NCI-H146 (cell line): ENCODE measurements around the gene HACD1.
"Not testable (repeated sequence)": the region's sequence is repeated elsewhere in the genome, so short reads cannot be mapped to it uniquely, and the experiment has no call there.

Source experiments
- DNase-seq: peaks from one replicate; lab custom pipeline; 2025; lab: John Stamatoyannopoulos, UW

HACD1 gene

GRCh38 chr10:17643339-17643754 lies 26.2 kb upstream of the HACD1 start:
- DNase-seq: peak; percentile 94

DNA sequence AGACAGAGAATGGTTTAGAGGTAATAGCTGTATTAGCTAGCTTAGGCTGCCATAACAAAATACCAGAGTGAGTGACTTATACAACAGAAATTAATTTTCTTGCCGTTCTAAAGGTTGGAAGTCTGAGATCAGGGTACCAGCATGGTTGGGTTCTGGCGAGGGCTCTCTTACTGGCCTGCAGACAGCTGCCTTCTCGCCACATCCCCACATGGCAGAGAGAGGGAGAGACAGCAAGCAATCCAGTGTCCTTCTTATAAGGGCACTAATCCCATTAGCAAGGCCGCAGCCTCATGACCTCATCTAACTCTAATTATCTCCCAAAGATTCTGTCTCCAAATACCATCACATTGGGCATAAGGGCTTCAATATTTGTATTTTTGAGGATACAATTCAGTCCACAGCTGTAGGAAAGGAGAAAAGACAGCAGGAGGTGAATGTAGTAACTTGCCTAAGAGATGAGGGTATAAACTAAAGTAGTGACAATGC lies 23.2 kb upstream of the HACD1 start:
- DNase-seq: no peak

GRCh38 chr10:17637869-17638268 lies 20.7 kb upstream of the HACD1 start:
- DNase-seq: no peak

- no peak for DNase-seq
Measured at GRCh38 chr10:17633353-17633752, 16.2 kb upstream of the HACD1 start.

DNA sequence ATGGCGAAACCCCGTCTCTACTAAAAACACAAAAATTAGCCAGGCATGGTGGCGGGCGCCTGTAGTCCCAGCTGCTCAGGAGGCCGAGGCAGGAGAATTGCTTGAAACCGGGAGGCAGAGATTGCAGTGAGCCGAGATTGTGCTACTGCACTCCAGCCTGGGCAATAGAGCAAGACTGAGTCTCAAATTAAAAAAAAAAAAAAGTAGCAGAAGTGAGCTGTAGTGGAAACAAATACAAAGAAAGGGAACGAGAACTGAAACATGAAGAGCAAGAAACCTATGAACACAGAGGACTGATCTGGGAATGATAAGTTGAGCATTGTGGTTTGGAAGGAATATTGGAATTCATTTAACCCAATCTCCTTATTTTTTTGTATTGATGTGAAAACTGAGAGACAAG lies 15.4 kb upstream of the HACD1 start:
- DNase-seq: not testable (repeated sequence)

DNA sequence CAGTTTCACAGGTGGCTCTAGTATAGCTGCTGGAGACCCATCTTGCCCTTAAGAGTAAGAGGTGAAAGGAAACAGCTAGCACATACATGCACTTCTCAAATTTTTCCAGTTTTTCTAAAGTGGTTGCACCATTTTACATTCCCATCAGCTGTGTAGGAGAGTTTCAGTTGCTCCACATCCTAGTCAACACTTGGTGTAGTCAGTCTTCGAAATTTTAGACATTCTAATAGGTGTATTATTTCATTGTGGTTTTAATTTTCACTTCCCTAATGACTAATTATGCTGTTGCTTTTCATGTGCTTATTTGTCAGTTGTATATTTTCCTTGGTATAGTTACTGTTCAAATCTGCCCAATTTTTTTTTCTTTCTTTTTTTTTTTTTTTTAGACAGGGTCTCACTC lies 9.5 kb upstream of the HACD1 start:
- no peak for DNase-seq

DNA sequence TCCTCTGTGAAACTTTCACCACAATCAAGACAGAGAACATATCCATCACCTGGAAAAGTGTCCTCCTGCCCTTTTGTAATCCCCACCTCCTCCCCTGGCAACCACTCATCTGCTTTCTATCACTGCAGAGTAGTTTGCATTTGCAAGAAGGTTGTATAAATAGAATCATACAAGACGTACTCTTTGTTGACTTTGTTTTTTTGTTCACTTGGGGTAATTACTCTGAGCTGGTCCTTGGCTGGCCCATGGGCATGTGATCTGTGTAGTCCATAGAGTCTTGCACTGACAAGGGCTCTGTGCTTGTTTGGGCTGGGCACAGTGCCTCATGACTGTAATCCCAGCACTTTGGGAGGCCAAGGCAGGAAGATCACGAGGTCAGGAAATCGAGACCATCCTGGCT lies 7.8 kb upstream of the HACD1 start:
- no peak for DNase-seq

DNA sequence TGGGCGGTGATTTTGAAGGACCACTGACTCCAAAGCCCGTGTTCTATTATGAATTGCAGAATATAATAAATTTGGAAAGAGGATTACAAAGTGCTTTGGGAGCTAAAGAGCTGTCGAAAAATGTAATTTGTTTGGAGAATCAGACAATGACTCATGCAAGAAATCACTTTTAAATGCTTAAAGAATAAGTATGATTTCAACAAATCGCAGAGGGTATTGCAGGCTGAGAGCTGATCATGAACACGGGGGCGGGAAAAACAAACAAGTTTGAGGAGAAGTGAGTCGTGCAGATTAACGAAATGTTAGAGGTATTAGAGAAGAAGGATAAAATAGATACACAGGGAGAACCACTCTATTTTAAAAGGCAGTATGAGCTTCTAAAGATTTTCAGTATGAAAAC lies 4.9 kb upstream of the HACD1 start:
- DNase-seq: no peak

- peak; percentile 77 for DNase-seq
Measured at GRCh38 chr10:17616403-17617030, 657 bp downstream of the HACD1 start.

DNA sequence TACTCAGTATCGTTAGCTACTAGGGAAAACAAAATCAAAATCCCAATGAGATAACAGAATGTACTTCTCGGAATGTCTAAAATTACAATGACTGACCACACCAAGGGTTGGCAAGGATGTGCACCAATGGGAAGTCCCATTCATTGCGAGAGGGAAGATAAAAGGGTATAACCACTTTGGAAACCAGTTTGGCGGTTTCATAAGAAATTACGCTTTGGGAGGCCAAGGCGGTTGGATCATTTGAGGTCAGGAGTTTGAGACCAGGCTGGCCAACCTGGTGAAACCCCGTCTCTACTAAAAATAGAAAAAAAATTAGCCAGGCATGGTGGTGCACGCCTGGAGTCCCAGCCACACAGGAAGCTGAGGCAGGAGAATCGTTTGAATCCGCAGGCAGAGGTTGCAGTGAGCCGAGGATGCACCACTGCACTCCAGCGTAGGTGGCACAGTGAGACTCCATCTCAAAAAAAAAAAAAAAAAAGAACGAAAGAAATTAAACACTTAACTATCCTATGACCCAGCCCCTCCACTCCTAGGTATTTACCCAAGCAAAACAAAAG lies 7.6 kb downstream of the HACD1 start:
- no peak for DNase-seq

- peak; percentile 69 for DNase-seq
Measured at GRCh38 chr10:17607603-17608332, 9.4 kb downstream of the HACD1 start.

GRCh38 chr10:17607060-17607459 lies 10.1 kb downstream of the HACD1 start:
- DNase-seq: no peak

GRCh38 chr10:17606547-17607040 lies 10.6 kb downstream of the HACD1 start:
- DNase-seq: no peak

DNA sequence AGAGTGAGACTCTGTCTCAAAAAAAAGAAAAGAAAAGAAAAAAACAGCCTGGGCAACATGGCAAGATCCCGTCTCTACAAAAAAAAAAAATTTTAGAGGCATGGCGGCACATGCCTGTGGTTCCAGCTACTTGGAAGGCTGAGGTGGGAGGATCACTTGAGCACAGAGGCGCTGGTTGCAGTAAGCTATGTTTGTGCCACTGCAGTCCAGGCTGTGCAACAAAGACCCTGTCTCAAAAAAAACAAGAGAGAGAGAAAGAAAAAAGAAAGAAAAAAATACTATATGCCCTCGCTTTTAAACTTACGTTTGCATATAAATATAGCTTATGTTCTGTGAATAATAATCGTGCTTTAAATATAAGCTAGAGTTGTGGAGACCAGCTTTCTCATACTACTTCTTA lies 11.2 kb downstream of the HACD1 start:
- DNase-seq: no peak

GRCh38 chr10:17599089-17599488 lies 18.1 kb downstream of the HACD1 start:
- DNase-seq: peak; percentile 19

GRCh38 chr10:17597386-17597785 lies 19.8 kb downstream of the HACD1 start:
- no peak for DNase-seq

- no peak for DNase-seq
Measured at GRCh38 chr10:17590969-17591645, 26.1 kb downstream of the HACD1 start.

DNA sequence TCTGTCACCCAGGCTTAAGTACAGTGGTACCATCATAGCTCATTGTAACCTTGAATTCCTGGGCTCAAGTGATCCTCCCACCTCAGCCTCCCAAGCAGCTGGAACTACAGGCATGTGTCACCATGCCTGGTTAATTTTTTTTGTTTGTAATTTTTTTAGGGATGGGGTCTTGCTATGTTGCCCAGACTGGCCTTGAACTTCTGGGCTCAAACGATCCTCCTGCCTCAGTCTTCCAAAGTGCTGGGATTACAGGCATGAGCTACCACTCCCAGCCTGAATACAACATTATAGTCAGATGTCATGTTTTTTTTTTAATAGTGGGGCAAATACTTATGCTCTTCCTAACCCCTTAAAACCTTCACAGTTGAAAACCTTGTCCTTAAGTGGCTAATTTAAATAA lies 27.9 kb downstream of the HACD1 start:
- DNase-seq: not testable (repeated sequence)

- DNase-seq: no peak
Measured at GRCh38 chr10:17588420-17588819, 28.8 kb downstream of the HACD1 start.

- not testable (repeated sequence) for DNase-seq
Measured at GRCh38 chr10:17587321-17587720, 29.9 kb downstream of the HACD1 start.

DNA sequence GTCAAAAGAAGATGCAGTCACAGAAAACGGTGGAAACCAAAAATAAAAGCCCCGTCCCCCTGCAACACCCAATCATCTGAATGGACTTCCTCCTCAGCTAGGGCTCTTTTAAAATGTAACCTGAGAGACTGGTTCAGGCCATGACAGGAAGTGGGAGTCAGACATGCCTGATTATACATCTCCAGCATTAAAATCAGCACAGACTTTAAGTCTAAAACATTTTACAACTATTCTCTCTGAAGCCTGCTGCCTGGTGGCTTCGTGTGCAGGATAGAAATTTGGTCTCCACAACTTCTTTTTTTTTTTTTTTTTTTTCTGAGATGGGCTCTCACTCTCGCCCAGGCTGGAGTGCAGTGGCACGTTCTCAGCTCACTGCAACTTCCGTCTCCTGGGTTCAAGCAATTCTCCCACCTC lies 30.3 kb downstream of the HACD1 start:
- no peak for DNase-seq

DNA sequence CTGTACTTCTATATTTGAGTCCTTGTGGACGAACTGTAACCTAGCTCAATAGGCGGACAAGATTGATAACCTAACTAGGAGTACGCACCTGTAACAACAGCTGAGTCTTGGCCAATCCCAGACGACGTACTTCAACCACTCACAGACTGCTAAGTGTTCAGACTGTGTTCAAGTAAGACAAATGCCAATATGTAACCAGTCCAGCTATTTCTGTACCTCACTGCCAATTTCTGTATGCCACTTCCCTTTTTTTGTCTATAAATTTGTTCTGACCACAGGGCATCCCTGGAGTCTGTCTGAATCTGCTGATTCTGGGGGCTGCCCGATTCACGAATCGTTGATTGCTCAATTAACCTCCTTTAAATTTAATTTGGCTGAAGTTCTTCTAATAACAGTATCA lies 32.2 kb downstream of the HACD1 start:
- DNase-seq: no peak

DNA sequence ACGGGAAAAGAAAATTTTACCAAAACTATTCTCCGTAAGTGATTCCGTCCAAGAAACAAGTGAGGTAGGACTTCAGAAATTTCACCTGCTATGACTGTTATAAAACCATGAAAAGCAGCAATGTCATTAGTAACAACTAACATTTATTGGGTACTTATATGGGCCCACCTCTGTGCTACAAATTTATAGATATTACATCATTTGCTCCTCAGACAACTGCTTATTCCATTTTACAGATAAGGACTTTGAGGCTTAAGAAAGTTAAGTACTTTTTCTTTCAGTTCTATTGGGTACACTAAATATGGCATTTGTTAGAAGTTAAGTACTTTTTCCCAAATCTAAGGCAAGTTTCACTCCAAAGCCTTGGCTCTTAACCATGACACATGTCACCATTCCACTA lies 36.3 kb downstream of the HACD1 start:
- DNase-seq: no peak
